HG02884 (cell line): Measurements from ENCODE around the gene ITGB1BP1.
"Not testable (repeated sequence)": the region's sequence is repeated elsewhere in the genome, so short reads cannot be mapped to it uniquely, and the experiment has no call there.

Source experiments
- ATAC-seq: cut with Tn5 transposase; IDR thresholded peaks from one replicate; pipeline ENCODE4 v1.9.1; 2021; ENCODE audit warnings: mild to moderate bottlenecking, moderate library complexity; ENCODE audit not compliant: unreplicated experiment

ITGB1BP1 gene

GRCh38 chr2:9401646-9402371, 21.5 kb downstream of the ITGB1BP1 start:
- ATAC-seq: no peak

GRCh38 chr2:9401059-9401547, 22.2 kb downstream of the ITGB1BP1 start:
- no peak for ATAC-seq

GRCh38 chr2:9400268-9401058, 22.9 kb downstream of the ITGB1BP1 start:
- ATAC-seq: no peak

DNA sequence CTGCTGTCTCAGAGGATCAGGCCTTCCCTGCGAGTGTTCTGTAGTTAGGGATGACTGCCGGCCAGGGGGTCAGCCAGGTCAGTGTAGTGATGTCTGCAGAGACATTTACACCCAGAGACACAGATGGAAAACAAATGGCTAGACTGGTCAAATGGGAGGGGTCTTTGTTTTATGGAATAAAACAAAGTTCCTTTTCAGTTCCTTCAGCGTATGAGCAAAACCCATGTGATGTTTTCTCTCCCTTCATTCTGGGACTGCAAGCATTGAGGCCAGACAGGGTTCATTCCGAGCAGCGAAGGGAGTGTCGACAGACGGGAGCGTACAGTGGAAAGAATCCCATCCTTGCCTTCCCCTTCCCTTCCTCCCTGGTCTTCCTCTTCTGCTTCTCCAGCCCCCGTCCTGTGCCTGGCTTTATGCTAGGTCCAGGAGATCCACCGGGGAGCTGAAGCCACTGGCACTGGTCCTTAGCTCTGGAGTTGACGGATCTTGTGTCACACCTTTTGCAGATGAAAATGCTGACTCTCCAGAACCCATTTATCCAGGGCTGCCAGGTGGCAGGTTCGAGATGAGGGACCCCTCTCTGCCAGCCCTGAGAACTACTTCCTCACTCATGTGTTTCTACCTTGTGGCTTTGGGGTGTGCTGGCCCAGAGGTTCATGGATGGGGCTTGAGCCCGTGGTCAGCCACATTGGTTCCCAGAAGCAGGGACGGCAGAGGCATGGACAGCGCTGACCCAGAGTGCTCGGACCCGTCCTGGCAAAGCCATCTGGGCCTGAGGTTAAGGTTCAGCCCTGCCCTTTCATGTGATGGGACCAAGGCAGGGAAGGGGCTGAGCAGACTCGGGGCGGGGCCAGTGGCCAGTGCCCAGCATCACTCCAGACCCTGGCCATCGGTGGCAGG, 24.2 kb downstream of the ITGB1BP1 start:
- no peak for ATAC-seq

DNA sequence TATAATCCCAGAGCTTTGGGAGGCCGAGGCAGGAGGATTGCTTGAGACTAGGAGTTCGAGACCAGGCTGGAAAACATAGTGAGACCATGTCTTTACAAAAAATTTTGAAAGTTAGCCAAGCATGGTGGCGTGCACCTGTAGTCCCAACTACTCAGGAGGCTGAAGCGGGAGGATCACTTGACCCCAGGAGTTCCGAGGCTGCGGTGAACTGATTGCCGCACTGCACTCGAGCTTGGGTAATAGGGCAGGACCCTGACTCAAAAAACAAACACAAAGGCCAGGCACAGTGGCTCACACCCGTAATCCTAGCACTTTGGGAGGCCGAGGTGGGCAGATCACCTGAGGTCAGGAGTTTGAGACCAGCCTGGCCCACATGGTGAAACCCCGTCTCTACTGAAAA, 25.1 kb downstream of the ITGB1BP1 start:
- not testable (repeated sequence) for ATAC-seq

GRCh38 chr2:9397201-9397600, 26.1 kb downstream of the ITGB1BP1 start:
- no peak for ATAC-seq

GRCh38 chr2:9394816-9395215, 28.5 kb downstream of the ITGB1BP1 start:
- no peak for ATAC-seq

GRCh38 chr2:9392898-9393765, 30.2 kb downstream of the ITGB1BP1 start:
- ATAC-seq: no peak

DNA sequence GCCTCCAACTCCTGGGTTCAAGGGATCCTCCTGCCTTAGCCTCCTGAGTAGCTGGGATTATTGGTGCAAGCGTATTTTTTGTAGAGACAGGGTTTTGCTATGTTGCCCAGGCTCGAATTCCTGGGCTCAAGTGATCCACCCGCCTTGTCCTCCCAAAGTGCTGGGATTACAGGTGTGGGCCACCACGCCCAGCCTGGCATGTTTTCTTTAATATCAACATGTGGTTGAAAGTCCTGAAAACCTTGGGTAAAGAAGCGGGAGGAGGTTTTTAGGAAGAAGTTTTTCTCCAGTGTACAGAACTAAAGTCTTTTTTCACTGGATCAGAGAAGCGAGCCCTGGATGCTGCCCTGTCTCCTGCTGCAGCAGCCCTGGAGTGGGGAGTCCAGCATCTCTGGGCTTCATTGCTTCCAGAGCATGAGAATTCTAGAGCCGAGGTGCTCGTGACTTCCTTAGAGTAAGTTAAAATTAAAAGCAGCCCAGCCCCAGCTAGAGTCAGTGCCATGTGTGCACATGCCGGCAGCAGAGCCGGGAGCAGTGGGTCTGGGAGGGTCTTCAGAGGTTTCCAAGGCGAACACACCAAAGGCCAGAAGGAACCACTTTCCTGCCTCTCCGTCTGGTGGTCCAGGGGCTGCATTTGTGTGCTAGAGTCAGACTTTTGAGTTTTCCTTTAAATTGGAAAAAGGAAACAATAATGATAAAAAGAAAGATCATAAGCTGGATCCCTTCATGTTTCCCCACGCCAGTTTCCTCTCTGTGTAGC, 31.2 kb downstream of the ITGB1BP1 start:
- ATAC-seq: no peak

GRCh38 chr2:9390991-9391390, 32.3 kb downstream of the ITGB1BP1 start:
- no peak for ATAC-seq

GRCh38 chr2:9390151-9390850, 33.0 kb downstream of the ITGB1BP1 start:
- no peak for ATAC-seq

- no peak for ATAC-seq
Observed at GRCh38 chr2:9388950-9389911, 34.1 kb downstream of the ITGB1BP1 start.

GRCh38 chr2:9388199-9388681, 35.1 kb downstream of the ITGB1BP1 start:
- no peak for ATAC-seq

DNA sequence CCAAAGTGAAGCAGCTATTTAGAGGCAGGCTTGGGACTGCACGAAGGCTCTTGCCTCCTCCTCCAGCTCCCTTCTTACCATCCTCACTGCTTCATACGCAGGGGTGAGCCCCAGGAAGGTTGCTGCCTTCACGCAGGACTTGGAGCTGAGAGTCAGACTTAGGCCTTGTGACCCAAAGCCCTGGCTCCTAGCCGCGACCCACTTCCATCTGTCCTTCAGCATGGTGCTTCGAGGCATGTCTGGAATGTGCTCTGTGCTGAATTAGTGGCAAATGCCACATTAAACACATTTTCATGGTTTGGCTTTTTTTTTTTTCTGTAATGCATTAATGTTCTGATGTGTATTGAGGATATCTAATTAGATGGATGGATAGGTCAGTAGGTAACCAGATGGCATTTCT, 37.5 kb downstream of the ITGB1BP1 start:
- ATAC-seq: no peak

GRCh38 chr2:9384521-9384920, 38.8 kb downstream of the ITGB1BP1 start:
- no peak for ATAC-seq

DNA sequence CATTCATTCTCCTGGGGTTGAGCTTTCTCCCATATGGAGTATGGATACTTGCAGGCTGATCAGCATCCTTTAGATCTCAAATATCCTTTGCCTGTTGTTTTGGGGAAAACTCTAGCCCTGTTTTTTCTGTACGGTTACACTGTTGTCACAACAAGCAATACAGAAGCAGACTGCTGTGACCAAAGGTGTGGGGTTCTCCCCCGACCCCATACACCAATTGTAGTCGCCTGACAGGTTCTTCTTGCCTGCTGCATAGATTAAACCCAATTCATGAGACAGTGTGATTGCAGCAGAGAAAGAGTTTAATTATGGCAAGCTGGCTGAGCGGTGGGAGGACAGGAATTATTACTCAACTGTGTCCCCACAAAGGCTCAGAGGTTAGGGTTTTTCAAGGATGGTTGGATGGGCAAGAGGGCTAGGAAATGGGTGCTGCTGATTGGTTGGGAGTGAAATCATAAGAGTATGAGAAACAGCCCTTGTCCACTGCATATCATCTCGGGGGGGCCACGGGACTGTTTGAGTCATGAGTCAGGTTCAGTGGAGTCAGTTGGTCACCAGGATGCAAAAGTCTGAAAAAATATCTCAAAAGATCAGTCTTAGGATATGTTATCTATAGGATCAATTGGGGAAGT, 40.6 kb downstream of the ITGB1BP1 start:
- ATAC-seq: no peak
